ENCODE measurements around the gene STIMATE.

GRCh38 chr3:52893723-52894122, 3.6 kb downstream of the STIMATE start:
- TF ChIP-seq, protein P1, sequence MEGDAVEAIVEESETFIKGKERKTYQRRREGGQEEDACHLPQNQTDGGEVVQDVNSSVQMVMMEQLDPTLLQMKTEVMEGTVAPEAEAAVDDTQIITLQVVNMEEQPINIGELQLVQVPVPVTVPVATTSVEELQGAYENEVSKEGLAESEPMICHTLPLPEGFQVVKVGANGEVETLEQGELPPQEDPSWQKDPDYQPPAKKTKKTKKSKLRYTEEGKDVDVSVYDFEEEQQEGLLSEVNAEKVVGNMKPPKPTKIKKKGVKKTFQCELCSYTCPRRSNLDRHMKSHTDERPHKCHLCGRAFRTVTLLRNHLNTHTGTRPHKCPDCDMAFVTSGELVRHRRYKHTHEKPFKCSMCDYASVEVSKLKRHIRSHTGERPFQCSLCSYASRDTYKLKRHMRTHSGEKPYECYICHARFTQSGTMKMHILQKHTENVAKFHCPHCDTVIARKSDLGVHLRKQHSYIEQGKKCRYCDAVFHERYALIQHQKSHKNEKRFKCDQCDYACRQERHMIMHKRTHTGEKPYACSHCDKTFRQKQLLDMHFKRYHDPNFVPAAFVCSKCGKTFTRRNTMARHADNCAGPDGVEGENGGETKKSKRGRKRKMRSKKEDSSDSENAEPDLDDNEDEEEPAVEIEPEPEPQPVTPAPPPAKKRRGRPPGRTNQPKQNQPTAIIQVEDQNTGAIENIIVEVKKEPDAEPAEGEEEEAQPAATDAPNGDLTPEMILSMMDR (IDR thresholded peaks at IDR 0.05): no peak
- no peak for TF ChIP-seq POLR2AphosphoS5 (IDR thresholded peaks at IDR 0.05)
- no peak for TF ChIP-seq POLR2A (IDR thresholded peaks at IDR 0.05)
- no peak for TF ChIP-seq EP300 (IDR thresholded peaks at IDR 0.05; ENCODE audit: low read depth)
